Left lung (tissue), 10 donors: Measurements from ENCODE around the gene EGLN3. TPM values are rescaled to one million over a fixed set of nuclear protein-coding genes. Genes with fewer than 3 reads are reported as not detected.

Experiments
- ATAC-seq: fragments of 200-7000 bp; cut with Tn5 transposase; one replicate; pipeline ENCODE4 v1.9.1; 2020; ENCODE audit warnings: moderate library complexity
- DNase-seq, 4 donors: peaks; one replicate each; pipeline ENCODE4 v3.0.0-alpha.2; 2013 to 2020
- H3K27ac ChIP-seq, 2 donors: fragments of 200-600 bp; sonication (generic) in 1 of 2; one replicate each; pipeline versions ENCODE4 v1.5.0 to v1.8.0; 2020 to 2021
- H3K27me3 ChIP-seq, 2 donors: fragments of 200-600 bp; sonication (generic) in 1 of 2; one replicate each; pipeline versions ENCODE4 v1.5.0 to v1.8.0; 2020 to 2021
- H3K36me3 ChIP-seq, 2 donors: fragments of 200-600 bp; sonication (generic) in 1 of 2; one replicate each; pipeline versions ENCODE4 v1.5.0 to v1.8.0; 2020 to 2021
- H3K4me1 ChIP-seq, 2 donors: fragments of 200-600 bp; one replicate each; pipeline ENCODE4 v1.8.0; 2021
- H3K4me3 ChIP-seq, 2 donors: fragments of 200-600 bp; sonication (generic) in 1 of 2; one replicate each; pipeline versions ENCODE4 v1.5.0 to v1.8.0; 2020 to 2021; ENCODE audit warnings: mild to moderate bottlenecking in 1 of 2
- H3K9me3 ChIP-seq, 2 donors: fragments of 200-600 bp; sonication (generic) in 1 of 2; one replicate each; pipeline versions ENCODE4 v1.5.0 to v1.8.0; 2020 to 2021
- CTCF ChIP-seq, 2 donors: fragments of 200-600 bp; sonication (generic) in 1 of 2; IDR thresholded peaks; one replicate each; pipeline versions ENCODE4 v1.5.0 to v1.8.0; 2021; ENCODE audit warnings: antibody characterized with exemption in 2 of 2
- intact Hi-C, 2 donors: fragments of 100-400 bp; cut with DNase I; formaldehyde crosslinking; loops; one replicate each; pipeline versions ENCODE4 v1.11.2 to v1.14.2; 2022
- polyA plus RNA-seq, 6 donors: library from polyadenylated mRNA; unstranded; fragments of 120-200 nt; gene quantifications; one replicate each; pipeline ENCODE4 v1.2.1, GENCODE V29; 2013; ENCODE audit not compliant: insufficient read length in 6 of 6
- total RNA-seq, 2 donors: library from RNA; stranded (reverse); fragmentation: NEBNext Ultra II Directional; extraction: Animal tissue kit (Norgen Biotek cat#: 25700); gene quantifications; one replicate each; pipeline ENCODE4 v1.2.1, GENCODE V29; 2021
- donor health status: DM: no; HTN: yes; CAD: no.
- donor health status: DM: no; HTN: no; CAD: no.

The EGLN3 gene
- total and polyA plus RNA-seq, 8 donors = 1.3 to 99.4 (median 33.9) TPM

DNA sequence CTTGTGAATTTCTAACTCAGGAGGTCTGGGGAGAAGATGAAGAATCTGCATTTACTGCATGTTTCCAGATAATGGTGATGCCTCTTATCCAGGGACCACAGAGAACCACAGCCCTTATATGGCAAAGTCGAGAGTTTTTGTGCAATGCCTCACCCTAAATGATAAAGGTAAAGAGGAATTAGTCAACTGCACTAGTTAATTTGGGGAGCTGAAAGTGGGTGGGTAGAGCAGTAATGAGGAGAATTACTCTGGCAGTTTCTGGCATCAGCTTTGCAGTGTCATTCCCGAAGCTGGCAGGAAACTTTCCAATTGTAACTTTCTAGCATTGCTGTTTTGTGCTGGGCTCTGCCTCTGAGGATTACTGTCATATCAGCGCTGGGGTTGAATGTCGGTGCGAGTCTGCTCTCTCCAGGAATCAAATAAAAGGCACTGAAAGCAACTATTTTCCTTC lies 10.3 kb downstream of the EGLN3 start:
- TF ChIP-seq CTCF (IDR thresholded peaks at IDR 0.05) = no peak
- H3K9me3 ChIP-seq = no peaks in the 10 kb centered on the region
- H3K4me3 ChIP-seq = no peak overlapping the region
- H3K27ac ChIP-seq = no peak overlapping the region
- peaks cover 0 to 5% of the 10 kb centered on the region in 2 donors for H3K4me1 ChIP-seq
- no peaks in the 10 kb centered on the region for H3K27me3 ChIP-seq
- no peaks in the 10 kb centered on the region for H3K36me3 ChIP-seq
- no peak for DNase-seq
- no peak for ATAC-seq
- intact Hi-C loops = no loop called here

GRCh38 chr14:33938131-33938949 lies 12.5 kb downstream of the EGLN3 start:
- H3K9me3 ChIP-seq = no peaks in the 10 kb centered on the region
- H3K4me3 ChIP-seq = no peak overlapping the region
- DNase-seq = peak; percentile 49 to 81 (median 72)
- TF ChIP-seq CTCF (IDR thresholded peaks at IDR 0.05) = no peak
- H3K4me1 ChIP-seq = peaks cover 0 to 5% of the 10 kb centered on the region in 2 donors
- H3K27ac ChIP-seq = no peak overlapping the region
- no peaks in the 10 kb centered on the region for H3K36me3 ChIP-seq
- intact Hi-C loops = no loop called here
- H3K27me3 ChIP-seq = no peaks in the 10 kb centered on the region
- ATAC-seq = peak; percentile 86

DNA sequence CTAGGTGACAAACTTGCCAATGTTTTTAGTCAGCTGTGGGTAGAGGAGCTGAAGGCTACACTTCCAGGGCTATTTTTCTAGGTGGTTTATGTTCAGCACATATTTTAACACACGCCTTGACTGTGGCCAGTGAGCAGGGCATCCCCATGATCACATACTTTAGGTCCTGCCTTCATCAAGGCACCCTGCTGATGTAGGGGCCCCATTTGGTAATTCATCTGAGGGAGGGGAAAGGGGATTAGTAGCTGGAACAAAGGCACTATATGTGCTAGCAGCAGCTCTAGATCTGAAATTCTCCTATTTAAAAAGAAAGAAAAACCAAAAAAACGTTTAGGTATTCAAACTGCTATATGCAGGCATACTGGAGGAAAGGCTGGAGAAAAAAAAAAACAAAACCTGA lies 14.5 kb downstream of the EGLN3 start:
- ATAC-seq (no peak), DNase-seq (no peak)
- intact Hi-C loops = no loop called here
- no peak for TF ChIP-seq CTCF (IDR thresholded peaks at IDR 0.05)
- Histone ChIP-seq H3K36me3 (no peaks in the 10 kb centered on the region), H3K9me3 (no peaks in the 10 kb centered on the region), H3K4me3 (no peak overlapping the region), H3K27ac (no peak overlapping the region), H3K27me3 (no peaks in the 10 kb centered on the region), H3K4me1 (peaks cover 0 to 5% of the 10 kb centered on the region in 2 donors)

- Histone ChIP-seq H3K36me3 (no peaks in the 10 kb centered on the region), H3K27me3 (no peaks in the 10 kb centered on the region), H3K9me3 (no peaks in the 10 kb centered on the region), H3K4me1 (peaks cover 0 to 5% of the 10 kb centered on the region in 2 donors), H3K27ac (no peak overlapping the region), H3K4me3 (no peak overlapping the region)
- no peak for TF ChIP-seq CTCF (IDR thresholded peaks at IDR 0.05)
- DNase-seq (no peak), ATAC-seq (no peak)
- intact Hi-C loops = no loop called here
These were observed 15.9 kb downstream of the EGLN3 start for GRCh38 chr14:33934938-33935337.

DNA sequence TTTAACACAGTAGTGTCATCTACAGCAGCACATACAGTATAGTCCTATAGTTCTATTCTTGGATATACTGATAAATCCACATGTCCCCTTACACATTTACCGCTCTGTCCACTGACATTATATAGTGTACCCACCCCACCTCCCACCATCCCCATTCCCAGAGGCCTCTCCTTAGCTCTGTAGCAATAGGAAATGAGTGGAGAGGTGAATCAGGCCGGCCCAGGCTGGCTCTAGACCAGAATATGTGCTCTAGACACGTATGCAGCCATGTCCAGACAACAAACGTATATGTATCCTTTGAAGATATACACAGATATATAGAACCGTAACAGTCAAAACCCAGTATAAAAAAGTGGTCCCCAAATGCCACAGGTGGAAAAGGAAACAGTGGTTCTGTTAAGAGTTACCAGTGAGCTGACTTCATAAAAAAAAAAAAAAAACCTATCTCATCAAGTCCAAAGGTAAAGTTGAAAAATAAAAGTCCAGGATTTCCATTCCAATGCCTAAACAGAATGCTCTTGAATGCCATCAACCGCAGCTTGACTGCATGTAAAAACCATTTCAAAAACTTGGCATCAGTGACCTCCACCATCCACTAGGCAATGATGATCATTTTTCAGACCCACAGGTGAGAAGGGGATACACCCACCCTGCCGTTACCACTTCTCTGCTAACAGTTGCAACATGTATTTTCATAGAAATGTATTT lies 16.7 kb downstream of the EGLN3 start:
- TF ChIP-seq CTCF (IDR thresholded peaks at IDR 0.05) = no peak
- H3K9me3 ChIP-seq = no peaks in the 10 kb centered on the region
- no peaks in the 10 kb centered on the region for H3K27me3 ChIP-seq
- intact Hi-C loops = no loop called here
- DNase-seq (no peak), ATAC-seq (no peak)
- H3K27ac ChIP-seq = no peak overlapping the region
- H3K36me3 ChIP-seq = no peaks in the 10 kb centered on the region
- H3K4me3 ChIP-seq = no peak overlapping the region
- H3K4me1 ChIP-seq = peaks cover 0 to 5% of the 10 kb centered on the region in 2 donors
